Fibroblast of the aortic adventitia (primary cell): Measurements from ENCODE around the gene HOXB7. TPM values are rescaled to one million over a fixed set of nuclear protein-coding genes. Genes with fewer than 3 reads are reported as not detected.
A peak's percentile ranks its signal among the peaks of the same experiment; 100 is the strongest.

Source experiments
- DNase-seq: peaks from one replicate; pipeline ENCODE4 v3.0.0-alpha.2; 2010; ENCODE audit warnings: low read depth
- H3K4me3 ChIP-seq: 2 replicates; pipeline ENCODE4 v1.5.1; 2011; ENCODE audit warnings: low read depth, mild to moderate bottlenecking, control low read depth, low read length, moderate library complexity
- total RNA-seq: library from RNA; depleted of rRNA; stranded (reverse); fragments of >200 nt; gene quantifications from 2 replicates; pipeline ENCODE4 v1.2.3, GENCODE V29; 2012; ENCODE audit warnings: low replicate concordance
- TF ChIP-seq, protein P1 (sequence below): IDR thresholded peaks from 2 replicates; pipeline ENCODE4 v1.5.1; 2011; ENCODE audit warnings: mild to moderate bottlenecking, low read length, control low read depth, inconsistent platforms; ENCODE audit not compliant: insufficient read depth

Gene HOXB7
- total RNA-seq, 1 donor = 0.18 TPM

DNA sequence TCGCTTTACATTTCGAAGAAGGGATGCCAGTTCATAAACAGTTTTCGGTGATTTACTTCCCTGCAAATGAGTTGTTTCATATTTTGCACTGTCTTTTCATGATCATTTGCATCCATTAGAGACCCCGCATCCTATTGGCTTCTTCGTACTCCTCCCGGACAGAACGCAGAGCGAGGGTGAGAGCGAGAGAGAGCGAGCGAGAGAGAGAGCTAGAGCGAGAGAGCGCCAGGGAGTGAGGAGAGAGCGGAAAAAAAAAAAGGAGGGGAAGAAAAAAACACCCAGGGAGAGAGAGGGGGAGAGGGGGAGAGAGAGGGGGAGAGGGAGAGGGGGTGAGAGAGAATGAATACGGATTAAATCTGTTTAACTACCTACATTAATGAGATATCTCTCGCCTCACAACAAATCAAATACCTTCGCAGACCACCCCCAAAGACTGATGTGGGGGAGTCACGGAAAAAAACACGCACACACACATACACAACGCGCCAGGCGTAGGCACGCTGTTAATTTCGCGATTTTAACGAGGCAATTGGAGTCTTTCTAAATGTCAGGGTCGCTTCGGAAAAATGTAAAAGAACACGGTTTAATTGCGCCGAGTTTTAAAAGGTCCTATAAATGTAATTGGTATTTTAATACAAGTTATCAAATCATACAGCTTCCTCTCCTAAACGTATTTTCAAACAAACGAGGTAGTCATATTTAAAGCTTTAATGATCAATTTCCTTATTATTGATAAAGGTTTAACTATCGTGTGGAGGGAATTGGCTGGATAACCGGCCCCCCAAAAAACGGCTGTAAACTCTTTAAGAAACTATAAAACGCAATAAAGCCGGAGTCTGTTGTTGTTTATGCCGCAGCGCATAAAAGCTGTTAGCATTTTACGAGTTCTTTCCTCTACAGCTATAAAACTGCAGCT, 4.5 kb upstream of the HOXB7 start, which contains the start of gene HOXB8:
Gene HOXB8 (minus strand): TSS at position 246 of the 916 bp plus-strand sequence. CDS start 588 bp downstream, outside the sequence.
- no peak for DNase-seq
- TF ChIP-seq, protein P1, sequence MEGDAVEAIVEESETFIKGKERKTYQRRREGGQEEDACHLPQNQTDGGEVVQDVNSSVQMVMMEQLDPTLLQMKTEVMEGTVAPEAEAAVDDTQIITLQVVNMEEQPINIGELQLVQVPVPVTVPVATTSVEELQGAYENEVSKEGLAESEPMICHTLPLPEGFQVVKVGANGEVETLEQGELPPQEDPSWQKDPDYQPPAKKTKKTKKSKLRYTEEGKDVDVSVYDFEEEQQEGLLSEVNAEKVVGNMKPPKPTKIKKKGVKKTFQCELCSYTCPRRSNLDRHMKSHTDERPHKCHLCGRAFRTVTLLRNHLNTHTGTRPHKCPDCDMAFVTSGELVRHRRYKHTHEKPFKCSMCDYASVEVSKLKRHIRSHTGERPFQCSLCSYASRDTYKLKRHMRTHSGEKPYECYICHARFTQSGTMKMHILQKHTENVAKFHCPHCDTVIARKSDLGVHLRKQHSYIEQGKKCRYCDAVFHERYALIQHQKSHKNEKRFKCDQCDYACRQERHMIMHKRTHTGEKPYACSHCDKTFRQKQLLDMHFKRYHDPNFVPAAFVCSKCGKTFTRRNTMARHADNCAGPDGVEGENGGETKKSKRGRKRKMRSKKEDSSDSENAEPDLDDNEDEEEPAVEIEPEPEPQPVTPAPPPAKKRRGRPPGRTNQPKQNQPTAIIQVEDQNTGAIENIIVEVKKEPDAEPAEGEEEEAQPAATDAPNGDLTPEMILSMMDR = no peak
- no peak within 1 kb of the TSS for H3K4me3 ChIP-seq

DNA sequence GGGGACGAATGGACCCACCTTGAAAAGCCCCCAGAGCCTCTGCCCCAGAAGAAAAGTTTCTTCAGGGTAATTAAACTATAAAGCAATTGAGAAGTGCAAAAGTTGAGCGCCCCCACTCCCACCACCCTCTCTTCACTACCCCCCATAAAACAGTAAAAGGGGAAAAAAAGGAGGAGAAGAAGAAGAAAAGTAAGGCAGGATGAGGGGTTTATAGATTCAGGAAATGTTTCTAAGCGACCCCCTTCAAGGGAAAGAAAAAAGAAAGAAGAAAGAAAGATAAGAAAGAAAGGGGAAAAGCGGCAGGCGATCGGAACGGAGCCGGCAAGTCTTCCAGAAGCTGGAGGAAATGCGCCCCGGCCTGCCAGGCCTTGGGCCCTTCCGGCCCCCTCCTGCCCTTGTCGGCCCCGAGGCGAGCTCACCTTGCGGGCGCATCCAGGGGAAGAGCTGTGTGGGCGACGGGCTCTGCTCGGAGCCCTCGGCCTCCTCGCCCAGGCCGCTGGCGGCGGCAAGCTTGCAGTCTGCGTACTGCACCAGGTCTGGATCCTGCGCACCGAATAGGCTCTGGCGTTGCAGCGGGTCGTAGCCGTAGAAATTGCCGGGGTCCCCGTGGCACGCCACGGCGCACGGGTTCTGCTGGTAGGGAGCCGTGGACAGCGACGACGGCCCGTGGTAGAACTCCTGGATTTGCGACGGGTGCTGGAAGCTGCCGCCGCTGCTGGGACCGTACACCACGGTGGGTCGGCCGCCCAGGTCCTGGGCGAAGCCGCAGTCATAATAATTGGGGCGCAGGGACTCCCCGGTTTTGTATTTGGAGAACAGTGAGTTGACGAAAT, 3.3 kb upstream of the HOXB7 start:
- TF ChIP-seq, protein P1 = no peak
- no peak for DNase-seq
- H3K4me3 ChIP-seq = no peak overlapping the region

DNA sequence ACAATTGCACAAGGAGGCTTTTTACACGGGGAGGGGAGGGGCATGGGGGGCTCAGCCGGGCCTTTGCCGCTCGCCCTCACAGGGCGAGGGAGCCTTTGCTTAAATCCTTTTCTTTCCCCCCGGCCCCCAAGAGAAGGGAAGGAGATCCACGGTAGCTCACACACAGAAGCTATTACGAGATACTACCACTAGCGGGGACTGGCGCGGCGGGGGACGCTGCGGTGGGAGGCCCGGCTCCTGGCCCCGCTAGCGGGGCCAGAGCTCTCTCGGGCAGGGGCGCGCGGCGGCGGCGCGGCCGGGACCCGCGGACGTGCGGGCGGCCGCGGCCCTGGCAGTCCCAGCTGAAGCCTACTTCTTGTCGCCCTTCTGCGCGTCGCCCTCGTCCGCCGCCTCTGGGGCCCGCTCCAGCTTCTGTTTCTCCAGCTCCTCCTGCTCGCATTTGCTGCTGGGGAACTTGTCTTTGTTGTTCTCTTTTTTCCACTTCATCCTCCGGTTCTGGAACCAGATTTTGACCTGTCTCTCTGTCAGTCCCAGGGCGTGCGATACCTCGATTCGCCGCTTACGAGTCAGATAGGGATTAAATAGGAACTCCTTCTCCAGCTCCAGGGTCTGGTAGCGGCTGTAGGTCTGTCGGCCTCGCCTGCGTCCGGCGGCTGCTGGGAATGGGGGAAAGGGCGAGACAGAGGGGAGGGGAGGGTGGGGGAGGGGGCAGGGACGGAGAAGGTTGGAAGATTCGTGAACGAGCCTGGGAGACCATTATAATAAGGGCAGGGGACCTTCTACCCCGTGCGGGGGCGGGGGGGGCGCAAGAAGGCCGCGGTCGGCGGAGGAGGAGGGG, 2.3 kb upstream of the HOXB7 start:
- no peak for DNase-seq
- H3K4me3 ChIP-seq = peak overlapping the region; percentile 35
- TF ChIP-seq, protein P1 = peak; percentile 38

DNA sequence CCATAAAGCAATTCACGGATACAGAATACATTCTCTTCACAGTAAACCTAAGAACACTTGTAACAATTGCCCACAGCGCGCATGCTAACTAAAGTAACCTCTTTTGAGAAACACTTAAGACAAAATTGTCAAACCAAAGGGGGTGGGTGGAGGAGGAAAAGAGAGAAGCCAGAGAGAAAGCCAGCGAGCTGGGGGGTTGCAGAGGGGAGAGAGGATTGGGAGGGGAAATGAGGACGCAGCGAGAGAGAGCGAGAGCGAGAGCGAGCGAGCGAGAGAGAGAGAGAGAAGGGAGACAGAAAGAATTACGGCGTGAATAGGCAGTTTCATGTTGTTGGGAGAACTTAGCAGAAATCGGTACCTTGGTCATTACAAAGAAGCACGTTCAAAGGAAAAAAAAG, 1.6 kb upstream of the HOXB7 start:
- TF ChIP-seq, protein P1 = no peak
- no peak overlapping the region for H3K4me3 ChIP-seq
- no peak for DNase-seq

DNA sequence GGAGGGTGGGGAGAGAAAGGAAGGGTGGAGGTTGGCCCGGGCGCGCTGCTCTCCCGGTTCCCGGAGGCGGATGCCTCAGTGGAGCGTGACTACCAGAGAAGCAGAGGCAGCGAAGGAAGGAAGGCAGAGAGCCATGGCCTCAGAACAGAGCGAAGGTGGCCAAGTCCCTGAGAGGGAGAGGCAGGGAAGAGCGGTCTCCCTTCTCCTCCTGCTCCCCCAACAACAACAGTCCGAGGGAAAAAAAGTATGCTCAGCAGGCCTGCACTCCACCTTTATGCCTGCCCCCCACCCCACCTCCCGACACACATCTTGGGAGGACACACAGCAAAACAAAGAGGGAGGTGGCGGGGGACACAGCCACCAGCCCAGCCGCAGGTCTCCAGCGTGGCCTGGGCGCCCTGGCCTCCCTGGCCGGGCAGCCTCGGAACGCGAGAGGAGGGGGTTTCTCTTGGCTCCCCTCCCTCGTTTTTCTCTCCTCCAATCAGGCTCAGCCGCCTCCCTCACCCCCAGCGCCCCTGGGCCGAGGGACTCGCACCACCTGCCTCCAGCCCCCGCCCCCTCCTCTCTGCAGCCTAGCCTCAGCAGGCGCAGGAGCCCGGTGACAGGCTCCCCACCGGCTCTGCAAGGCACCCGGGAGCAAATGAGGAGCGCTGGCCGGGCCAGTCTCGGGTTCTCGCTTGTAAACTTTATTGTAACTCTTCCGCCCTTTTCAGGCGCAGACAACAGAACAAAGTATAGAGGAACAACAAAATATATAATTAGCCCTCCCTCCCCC, 1.1 kb upstream of the HOXB7 start:
- TF ChIP-seq, protein P1 = no peak
- no peak overlapping the region for H3K4me3 ChIP-seq
- no peak for DNase-seq
